NCI-H146 treated with DMSO at 0.1 percent for 48 hours (cell line): ENCODE measurements around the gene NIPBL.
"Not testable (repeated sequence)": the region's sequence is repeated elsewhere in the genome, so short reads cannot be mapped to it uniquely, and the experiment has no call there.

Experiments used
- DNase-seq: peaks from one replicate; lab custom pipeline; 2025; ENCODE audit not compliant: unreplicated experiment; lab: John Stamatoyannopoulos, UW

NIPBL gene

DNA sequence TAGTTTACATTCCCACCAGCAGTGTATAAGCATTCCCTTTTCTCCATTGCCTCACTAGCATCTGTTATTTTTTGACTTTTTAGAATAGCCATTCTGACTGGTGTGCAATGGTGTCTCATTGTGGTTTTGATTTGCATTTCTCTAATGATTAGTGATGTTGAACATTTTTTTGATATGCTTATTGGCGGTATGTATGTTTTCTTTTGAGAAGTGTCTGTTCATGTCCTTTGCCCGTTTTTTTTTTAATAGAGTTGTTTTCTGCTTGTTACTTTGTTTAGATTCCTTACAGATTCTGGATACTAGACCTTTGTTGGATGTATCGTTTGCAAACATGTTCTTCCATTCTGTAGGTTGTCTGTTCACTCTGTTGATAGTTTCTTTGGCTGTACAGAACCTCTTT lies 25.3 kb downstream of the NIPBL start:
- DNase-seq: no peak

- no peak for DNase-seq
Observed at GRCh38 chr5:36902353-36902752, 25.8 kb downstream of the NIPBL start.

GRCh38 chr5:36904677-36905076 lies 28.1 kb downstream of the NIPBL start:
- DNase-seq: no peak

DNA sequence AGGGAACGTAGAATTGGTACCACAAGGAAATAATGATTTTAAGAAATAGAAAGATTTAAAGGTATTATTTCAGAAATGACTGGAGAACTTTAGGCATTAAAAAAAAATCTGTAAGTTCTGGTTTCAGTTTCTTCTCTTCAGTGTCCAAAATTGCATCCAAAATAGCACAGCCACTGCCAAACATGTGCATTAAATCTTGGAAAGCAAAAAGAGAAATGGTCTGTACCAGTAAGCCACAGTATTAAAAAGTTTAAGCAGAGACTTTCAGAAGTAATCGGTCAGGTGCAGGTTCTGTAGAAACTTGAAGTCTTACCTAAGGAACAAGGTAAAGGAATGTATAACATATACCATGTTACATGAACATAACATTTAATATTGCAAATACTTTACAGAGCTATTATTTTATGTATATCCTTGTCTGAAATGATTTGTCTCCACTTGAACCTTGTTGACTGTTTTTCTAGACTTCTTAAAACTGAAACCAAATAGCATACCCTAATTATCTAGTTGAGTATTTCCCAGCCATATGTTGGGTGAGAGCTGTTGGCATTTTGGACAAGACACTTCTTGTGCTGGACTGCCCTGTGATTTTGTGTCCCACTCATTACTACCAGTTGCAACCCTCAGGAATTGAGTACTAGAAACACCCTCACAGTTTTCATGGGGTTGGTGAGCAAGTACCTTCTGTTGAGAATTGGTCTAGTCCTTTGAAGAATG lies 32.1 kb downstream of the NIPBL start:
- DNase-seq: no peak

DNA sequence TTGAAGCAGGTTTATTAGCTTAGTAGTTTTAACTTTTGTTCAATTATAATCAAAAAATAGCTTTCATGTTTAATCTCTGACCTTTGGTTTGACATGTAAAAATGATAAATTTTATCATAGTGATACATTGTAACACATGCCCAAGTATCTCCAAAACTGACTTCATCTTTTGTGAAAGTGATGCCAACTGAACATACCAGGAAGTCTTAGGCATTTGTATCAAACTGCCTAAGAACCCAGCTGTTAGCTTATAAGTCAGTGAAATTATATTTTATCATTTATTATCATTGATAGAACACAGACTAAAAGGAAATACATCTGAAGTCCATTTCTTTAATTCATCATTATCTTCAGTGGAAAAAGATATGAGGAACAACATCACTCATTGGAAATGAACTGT lies 39.1 kb downstream of the NIPBL start:
- no peak for DNase-seq

- not testable (repeated sequence) for DNase-seq
Observed at GRCh38 chr5:36916614-36917013, 40.0 kb downstream of the NIPBL start.

GRCh38 chr5:36917358-36917757 lies 40.8 kb downstream of the NIPBL start:
- not testable (repeated sequence) for DNase-seq

GRCh38 chr5:36919238-36919637 lies 42.7 kb downstream of the NIPBL start:
- no peak for DNase-seq

GRCh38 chr5:36919650-36920049 lies 43.1 kb downstream of the NIPBL start:
- no peak for DNase-seq

- no peak for DNase-seq
Observed at GRCh38 chr5:36928947-36929346, 52.4 kb downstream of the NIPBL start.

GRCh38 chr5:36929438-36929837 lies 52.9 kb downstream of the NIPBL start:
- DNase-seq: no peak

- no peak for DNase-seq
Observed at GRCh38 chr5:36932056-36932455, 55.5 kb downstream of the NIPBL start.

DNA sequence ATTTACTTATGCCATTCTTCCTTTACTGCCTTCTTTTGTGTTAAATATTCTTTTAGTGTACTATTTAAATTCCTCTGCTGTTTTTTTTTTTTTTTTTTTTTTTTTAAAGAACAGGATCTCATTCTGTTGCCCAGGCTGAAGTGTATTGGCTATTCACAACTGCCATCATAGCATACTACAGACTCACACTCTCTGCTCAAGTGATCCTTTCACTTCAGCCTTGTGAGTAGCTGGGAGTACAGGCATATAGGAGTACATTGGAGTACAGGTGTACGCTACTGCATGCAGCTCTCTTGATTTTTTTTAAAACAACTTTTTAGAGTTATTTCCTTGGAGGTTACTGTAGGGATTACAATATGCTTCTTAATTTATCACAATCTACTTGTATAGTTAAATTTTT lies 56.1 kb downstream of the NIPBL start:
- DNase-seq: no peak

- DNase-seq: no peak
Observed at GRCh38 chr5:36934740-36935356, 58.3 kb downstream of the NIPBL start.

GRCh38 chr5:36935805-36936204 lies 59.2 kb downstream of the NIPBL start:
- DNase-seq: no peak

DNA sequence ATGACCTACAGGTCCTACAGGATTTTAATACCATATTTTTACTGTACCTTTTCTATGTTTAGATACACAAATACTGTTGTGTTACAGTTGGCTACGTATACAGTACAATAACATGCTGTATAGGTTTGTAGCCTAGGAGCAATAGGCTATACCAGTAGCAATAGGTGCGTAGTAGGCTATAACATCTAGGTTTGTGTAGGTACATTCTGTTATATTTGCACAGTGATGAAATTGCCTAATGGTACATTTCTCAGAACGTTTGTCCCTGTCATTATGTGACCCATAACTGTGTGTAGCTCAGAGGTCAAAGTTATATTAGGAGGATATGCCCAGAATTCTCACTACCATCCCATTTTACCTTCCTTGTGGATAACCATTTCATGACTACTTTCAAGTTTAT lies 59.7 kb downstream of the NIPBL start:
- DNase-seq: no peak

- DNase-seq: no peak
Observed at GRCh38 chr5:36938129-36938528, 61.6 kb downstream of the NIPBL start.

- no peak for DNase-seq
Observed at GRCh38 chr5:36939969-36940858, 63.6 kb downstream of the NIPBL start.

- DNase-seq: no peak
Observed at GRCh38 chr5:36943584-36943983, 67.0 kb downstream of the NIPBL start.

GRCh38 chr5:36944024-36944423 lies 67.5 kb downstream of the NIPBL start:
- no peak for DNase-seq

DNA sequence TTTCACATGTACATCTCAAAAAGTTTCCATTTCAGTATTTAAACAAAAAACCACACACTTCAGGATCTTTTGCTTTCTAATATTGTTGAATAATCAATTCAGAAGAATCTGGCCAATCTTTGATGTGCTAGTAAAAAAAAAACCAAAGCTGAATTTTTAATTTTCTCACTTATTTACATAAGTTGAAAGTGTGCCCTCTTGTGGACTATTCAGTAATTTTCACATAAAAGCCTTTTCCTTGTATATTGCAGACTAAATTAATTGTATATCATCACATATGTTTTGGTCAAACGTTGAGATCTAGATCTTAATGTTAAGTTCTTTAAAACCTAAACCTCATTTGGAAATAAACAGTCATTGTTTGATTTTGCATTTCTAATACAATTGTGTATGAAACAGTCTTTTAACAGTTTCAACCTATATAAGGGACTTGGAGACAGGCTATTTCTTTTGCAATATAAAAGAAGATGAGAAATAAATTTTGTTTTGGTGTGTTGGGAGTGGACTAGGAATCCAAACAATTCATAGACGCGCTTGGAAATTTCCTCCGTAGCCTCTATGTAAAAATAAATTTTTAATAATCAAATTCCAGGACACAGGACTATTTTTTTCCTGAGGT lies 68.1 kb downstream of the NIPBL start:
- peak; percentile 46 for DNase-seq
